GM18505 (cell line): ENCODE data around the gene MACF1.

Experiments used
- ATAC-seq: cut with Tn5 transposase; IDR thresholded peaks from one replicate; pipeline ENCODE4 v1.9.1; 2021; ENCODE audit not compliant: unreplicated experiment
- POLR2A ChIP-seq: IDR thresholded peaks from 4 replicates; pipeline ENCODE4 v1.6.1; 2011; ENCODE audit warnings: borderline replicate concordance; ENCODE audit not compliant: insufficient read depth, insufficient read length; ENCODE audit errors: extremely low read depth

MACF1 gene

GRCh38 chr1:39272798-39273469 is 68.4 kb downstream of the MACF1 start:
- ATAC-seq = no peak
- TF ChIP-seq POLR2A = no peak

DNA sequence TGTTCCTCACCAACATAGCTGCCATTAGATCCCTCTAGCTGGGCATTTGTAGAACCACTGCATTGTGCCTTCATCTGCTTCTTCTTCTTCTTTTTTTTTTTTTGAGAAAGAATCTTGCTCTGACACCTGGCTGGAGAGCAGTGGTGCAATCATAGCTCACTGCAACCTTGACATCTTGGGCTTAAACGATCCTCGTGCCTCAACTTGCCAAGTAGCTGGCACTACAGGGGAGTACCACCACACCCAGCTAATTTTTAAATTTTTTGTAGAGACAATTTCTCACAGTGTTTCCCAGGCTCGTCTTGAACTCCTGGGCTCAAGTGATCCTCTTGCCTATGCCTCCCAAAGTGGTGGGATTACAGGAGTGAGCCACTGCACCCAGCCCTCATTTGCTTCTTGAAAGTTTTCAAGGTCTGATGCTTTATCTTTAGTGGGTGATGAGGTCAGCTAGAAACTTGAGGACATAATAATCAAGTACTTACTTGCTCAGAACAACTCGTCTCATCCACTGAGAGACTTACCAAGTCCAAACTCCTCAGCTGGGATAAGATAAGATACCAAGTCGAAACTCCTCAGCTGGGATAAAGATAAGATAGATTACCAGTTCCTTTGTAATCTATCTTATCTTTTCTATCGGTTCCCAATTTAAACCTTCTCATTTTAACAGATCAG is 71.5 kb downstream of the MACF1 start:
- TF ChIP-seq POLR2A = no peak
- no peak for ATAC-seq

- TF ChIP-seq POLR2A = no peak
- ATAC-seq = no peak
Measured at GRCh38 chr1:39277879-39278278, 73.4 kb downstream of the MACF1 start.

GRCh38 chr1:39282537-39283216 is 78.2 kb downstream of the MACF1 start:
- no peak for TF ChIP-seq POLR2A
- ATAC-seq = no peak

DNA sequence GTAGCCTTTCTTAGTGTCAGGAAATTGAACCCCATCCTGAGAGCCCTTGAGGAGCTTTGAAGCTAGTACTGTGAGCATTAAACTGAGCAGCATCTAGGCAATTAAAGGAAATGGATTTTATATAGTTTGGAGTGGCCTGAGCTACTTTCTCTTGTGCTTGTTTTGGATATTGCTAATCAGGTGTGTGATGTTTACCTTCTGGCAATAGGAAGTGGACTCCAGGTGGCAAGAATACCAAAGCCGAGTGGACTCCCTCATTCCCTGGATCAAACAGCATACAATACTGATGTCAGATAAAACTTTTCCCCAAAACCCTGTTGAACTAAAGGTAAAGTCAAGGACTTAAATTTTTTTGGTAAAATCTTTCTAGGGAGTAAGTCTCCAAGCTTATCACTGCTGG is 79.4 kb downstream of the MACF1 start:
- ATAC-seq = no peak
- TF ChIP-seq POLR2A = no peak

- no peak for ATAC-seq
Measured at GRCh38 chr1:39287541-39287940, 83.0 kb downstream of the MACF1 start.

GRCh38 chr1:39288735-39289465 is 84.4 kb downstream of the MACF1 start:
- no peak for TF ChIP-seq POLR2A
- ATAC-seq = no peak

More at GRCh38 chr1:39287541-39287940, 83.0 kb downstream of the MACF1 start:
- no peak for TF ChIP-seq POLR2A

GRCh38 chr1:39292401-39292800 is 87.9 kb downstream of the MACF1 start:
- TF ChIP-seq POLR2A = no peak
- no peak for ATAC-seq

DNA sequence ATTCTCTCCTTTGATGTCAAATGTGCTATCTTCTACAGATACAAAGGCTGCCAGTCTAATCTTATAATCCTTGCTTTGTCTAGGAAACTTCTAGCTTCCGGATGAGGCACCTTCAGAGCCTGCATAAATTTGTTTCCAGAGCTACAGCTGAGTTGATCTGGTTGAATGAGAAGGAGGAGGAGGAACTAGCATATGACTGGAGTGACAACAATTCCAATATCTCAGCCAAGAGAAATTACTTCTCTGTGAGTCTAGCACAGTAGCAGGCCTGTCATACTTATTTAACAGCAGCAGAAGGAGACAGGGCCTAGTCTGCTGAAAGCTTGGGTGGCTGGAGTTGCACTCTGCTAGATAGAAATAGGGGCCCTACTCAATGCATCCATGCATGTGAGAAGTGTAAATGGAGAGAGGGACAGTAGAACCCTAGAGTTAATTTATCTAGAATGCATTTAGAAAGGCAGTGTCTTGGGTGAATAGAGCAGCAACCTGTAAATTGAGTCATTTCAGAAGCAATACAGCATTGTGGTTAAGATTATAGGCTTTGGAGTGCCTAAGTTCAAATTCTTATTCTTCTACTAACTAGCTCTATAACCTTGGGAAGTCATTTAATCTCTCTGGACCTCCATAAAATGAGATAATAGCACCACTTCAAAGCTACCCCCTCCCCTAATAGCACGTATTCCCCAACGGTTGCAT is 89.0 kb downstream of the MACF1 start:
- TF ChIP-seq POLR2A = no peak
- ATAC-seq = no peak

DNA sequence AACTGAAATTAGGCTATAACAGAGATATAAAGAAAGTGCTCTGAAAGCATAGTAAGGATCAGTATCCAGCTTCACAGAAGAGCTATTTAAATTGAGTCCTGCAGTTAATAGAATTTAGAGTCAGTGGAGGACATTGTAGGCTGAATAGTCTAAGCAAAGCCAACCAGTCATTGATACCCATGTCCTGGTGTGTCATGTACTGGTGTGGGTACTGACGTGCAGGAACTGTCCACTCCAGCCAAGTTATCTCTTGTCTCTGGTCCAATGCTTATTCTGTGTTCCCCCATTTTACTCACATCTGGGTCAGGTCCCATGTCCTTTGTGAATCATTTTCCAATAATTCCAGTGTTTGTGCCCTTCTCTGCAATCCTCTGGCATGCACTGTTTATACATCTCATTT is 90.0 kb downstream of the MACF1 start:
- no peak for ATAC-seq
- TF ChIP-seq POLR2A = no peak

- ATAC-seq = no peak
- no peak for TF ChIP-seq POLR2A
Measured at GRCh38 chr1:39295901-39296300, 91.4 kb downstream of the MACF1 start.

DNA sequence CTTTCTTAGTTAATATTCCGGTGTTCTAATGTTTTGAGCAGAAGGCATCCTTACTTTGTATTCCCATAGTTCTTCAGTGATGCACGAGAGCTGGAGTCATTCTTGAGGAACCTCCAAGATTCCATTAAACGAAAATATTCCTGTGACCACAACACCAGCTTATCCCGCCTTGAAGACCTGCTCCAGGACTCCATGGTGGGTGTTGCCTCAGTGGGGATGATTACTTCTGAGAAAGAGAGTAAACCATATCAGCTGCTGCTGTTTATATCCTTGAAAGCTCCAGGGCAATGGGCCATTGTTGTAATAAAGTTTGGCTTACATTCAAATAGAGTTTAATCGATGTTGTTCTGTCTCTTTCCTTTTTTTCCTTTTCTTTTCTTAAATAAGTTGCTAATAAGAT is 93.1 kb downstream of the MACF1 start:
- ATAC-seq = no peak
- TF ChIP-seq POLR2A = no peak

DNA sequence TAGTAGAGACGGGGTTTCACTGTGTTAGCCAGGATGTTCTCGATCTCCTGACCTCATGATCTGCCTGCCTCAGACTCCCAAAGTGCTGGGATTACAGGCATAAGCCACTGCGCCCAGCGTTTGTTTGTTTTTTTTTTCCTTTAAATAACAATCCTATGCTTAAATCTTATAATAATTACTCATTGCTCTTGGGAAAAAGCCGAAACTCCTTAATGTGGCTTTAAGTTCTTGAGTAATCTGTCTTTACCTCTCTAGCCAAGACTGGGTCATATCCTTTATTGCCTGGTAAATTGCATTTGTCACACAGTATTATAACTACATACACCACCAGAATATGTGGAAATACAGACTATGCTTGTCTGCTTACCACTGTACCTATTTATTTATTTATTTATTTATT is 97.1 kb downstream of the MACF1 start:
- ATAC-seq = no peak

DNA sequence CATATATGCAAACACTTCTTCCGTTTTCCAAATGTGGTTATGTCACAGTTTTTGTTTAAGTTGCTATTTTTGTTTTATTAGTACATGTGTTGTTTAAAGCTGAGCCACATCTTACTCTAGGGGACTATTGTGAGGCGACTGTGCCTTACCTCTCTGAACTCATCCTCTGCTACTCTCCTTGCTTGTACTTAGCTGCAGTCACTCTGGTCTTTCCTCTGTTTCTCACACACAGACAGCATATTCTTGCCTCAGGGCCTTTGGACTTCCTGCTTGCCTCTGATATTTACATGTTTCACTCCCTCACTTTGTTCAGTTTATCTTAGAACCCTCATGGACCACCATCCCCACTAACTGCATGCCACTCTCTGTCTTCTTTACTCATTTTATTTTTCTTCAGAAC is 101.1 kb downstream of the MACF1 start:
- ATAC-seq = no peak

More for the DNA sequence above, 97.1 kb downstream of the MACF1 start:
- TF ChIP-seq POLR2A = no peak

DNA sequence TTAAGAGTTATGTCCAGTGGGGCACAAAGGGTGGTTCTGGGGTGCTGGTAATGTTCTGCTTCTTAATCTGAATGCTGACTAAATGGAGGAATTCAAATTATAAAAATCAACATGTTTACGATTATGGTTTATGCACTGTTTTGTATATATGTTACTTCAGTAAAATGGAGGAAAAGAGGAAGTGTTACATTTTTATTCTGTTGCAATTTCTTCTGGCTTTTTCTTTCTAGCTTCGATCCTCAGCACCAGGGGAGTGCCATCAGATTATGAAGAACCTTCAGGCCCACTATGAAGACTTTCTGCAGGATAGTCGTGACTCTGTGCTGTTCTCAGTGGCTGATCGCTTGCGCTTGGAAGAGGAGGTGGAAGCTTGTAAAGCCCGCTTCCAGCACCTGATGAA is 105.5 kb downstream of the MACF1 start:
- TF ChIP-seq POLR2A = no peak
- no peak for ATAC-seq

More for the DNA sequence above, 101.1 kb downstream of the MACF1 start:
- no peak for TF ChIP-seq POLR2A
